ENCODE measurements around the gene PTPRF.

- TF ChIP-seq POLR2A (IDR thresholded peaks at IDR 0.05; ENCODE audit: low read length) (no peak), GATA1 (IDR thresholded peaks at IDR 0.05; ENCODE audit: low read depth, low read length) (no peak)
These were observed 35.5 kb upstream of the PTPRF start for GRCh38 chr1:43495204-43495603.
